NOMO-1 treated with dmso at 0.1 percent for 144 hours (cell line): ENCODE results near the gene MOAP1.
"Not testable (repeated sequence)": the region's sequence is repeated elsewhere in the genome, so short reads cannot be mapped to it uniquely, and the experiment has no call there.

Experiments
- DNase-seq: peaks from one replicate; lab custom pipeline; 2025; ENCODE audit not compliant: unreplicated experiment; lab: John Stamatoyannopoulos, UW

The MOAP1 gene, protein sequence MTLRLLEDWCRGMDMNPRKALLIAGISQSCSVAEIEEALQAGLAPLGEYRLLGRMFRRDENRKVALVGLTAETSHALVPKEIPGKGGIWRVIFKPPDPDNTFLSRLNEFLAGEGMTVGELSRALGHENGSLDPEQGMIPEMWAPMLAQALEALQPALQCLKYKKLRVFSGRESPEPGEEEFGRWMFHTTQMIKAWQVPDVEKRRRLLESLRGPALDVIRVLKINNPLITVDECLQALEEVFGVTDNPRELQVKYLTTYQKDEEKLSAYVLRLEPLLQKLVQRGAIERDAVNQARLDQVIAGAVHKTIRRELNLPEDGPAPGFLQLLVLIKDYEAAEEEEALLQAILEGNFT

DNA sequence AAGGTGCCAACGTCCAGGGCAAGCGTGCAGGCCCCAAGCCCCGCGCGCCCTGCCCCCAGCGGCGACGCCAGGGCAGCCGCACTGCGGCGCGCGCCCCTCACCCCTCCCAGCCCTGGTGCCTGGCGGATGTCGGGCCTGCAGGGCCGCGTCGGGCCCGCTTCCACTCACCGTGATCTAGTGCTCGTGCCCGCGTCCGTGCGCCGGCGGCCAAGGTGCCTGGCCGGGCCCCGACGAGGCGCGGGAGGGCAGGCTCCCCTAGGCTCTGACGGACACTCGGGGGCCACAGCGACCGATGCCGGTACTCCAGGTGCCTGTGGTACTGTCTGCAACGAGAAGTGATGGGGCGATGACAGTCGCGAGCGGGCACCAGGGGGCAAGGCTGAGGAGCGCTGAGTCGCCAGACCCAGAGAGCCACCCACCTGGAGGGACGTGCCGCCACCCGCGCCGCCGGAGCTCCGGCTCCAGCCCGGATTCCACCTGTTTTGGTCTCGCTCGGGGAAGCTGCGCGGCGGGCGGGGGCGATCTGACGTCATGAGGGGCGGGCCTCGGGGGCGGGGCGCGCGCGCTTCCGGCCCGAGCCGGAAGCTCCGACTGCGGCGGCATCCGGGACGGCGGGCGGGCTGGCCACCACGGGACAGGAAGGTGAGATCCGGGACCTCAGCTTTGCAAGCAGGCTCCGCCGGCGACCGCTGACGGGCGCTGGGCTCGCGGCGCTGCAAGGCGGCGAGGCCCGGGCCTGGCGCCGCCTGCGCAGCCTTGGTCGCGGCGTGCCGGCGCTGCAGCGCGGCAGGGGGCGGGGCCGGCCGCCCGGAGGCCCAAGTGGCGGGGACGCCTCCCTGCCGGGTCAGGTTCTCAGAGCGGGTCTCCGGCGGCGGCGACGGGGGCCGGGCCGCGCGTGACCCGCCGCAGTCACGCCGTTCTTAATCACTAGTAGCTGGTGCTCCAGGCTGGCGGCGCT lies at the start of gene MOAP1, which contains the start of gene LYSET:
TSS of gene MOAP1 (minus strand) at position 507 of the 958 bp plus-strand sequence. CDS start 655 bp downstream, outside the sequence.
TSS of gene LYSET (plus strand) at position 927 of the 958 bp plus-strand sequence. CDS start 89 bp downstream, outside the sequence.
- peak; percentile 75 for DNase-seq

DNA sequence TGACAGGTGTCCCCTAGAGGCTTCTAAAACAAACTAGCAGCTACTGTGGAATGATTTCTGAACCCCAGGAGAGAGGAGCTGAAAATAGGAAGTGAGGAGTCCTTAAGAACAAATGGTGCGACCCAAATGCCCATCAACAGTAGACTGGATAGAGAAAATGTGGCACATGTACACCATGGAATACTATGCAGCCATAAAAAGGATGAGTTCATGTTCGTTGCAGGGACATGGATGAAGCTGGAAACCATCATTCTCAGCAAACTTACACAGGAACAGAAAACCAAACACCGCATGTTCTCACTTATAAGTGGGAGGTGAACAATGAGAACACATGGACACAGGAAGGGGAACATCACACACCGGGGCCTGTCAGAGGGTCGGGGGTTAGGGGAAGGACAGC lies 48.4 kb upstream of the MOAP1 start:
- DNase-seq: not testable (repeated sequence)

DNA sequence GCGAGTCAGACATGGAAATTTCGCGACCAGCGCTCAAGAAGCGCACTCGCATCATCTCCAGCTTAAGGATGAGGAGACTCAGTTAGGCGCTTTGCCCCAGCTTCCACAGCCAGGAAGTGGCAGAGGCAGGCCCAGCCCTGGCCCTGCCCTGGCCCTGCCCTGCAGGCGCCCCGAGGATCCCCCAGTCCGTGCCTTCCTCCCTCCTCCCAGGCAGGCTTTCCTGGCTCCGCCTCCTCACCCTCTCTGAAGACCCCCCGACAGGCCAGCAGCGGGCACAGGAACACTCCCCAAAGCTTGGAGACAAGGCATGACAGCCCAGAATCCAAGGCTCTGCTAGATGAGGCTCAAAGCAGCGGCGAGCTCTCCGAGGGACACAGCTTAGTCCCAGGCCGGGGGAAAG lies 47.5 kb upstream of the MOAP1 start:
- DNase-seq: no peak

DNA sequence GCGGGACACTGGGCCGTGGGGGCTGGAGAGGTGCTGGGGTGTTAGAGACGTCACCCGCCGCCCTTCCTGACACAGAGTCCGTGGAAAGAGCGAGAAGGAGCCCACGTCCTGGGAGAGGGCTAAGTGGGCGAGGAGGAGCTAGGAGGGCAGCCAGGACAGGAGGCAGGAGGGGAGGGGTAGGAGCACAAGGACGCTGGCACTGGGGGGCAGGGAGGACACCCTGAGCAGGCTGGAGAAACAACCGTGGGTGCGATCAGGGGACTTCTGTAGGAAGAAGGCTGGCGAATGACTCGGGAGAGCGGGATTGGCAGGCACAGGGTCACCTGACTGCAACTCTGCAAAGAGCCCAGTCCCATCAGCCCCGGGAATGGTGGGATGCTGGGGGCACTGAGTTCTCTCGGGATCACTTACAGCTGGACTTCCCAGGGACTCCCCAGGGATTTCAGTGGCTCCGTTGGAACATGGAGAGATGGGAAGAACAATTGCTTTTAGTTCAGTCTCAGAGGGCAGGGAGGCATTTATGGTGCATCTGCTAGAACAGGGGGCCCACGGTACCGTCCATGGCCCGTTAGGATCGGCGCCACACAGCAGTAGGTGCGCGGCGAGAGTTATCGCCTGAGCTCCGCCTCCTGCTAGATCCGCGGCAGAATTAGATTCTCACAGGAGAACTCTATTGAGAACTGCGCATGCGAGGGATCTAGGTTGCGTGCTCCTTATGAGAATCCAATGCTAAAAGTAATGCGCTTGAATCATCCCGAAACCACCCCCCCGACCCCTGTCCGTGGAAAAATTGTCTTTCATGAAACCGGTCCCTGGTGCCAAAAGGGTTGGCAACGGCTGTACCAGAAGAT lies 46.7 kb upstream of the MOAP1 start:
- DNase-seq: no peak

DNA sequence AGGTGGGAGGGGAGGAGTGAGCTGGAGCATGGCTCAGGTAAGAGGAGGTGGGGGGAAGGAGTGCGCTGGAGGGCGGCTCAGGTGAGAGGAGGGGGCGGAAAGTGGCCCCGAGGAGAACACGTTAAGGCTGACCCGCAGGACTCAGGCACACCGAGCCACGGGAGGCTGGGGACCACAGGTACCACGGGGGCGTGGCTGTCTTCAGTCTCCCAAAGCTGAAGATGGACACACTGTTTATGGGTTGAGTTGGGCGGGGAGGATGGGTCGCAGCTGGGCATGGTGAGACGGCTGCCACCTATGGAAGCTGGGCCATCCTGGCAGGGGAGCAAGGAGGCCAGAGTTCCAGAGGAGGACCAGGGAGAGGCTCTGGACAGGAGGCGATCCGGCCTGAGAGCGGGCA lies 45.8 kb upstream of the MOAP1 start:
- no peak for DNase-seq

DNA sequence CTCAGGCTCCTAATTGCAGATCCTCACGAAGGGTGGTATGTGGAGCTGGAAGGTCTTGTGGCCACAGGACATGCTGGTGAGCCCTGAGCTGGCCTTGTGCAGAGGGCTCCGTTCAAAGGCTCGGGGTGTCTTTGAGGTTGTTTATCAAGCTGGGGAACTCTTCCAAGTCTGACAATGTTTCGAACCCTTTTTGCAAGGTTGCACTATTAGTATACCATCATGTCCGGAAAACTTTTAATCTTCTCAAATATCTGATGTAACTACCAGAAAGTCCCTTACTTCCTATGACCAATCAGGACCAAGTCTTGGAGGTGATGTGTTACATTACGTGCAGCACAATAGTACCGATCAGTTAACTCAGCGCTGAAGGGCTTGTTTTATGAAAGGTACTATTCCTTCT lies 43.9 kb upstream of the MOAP1 start:
- DNase-seq: no peak

DNA sequence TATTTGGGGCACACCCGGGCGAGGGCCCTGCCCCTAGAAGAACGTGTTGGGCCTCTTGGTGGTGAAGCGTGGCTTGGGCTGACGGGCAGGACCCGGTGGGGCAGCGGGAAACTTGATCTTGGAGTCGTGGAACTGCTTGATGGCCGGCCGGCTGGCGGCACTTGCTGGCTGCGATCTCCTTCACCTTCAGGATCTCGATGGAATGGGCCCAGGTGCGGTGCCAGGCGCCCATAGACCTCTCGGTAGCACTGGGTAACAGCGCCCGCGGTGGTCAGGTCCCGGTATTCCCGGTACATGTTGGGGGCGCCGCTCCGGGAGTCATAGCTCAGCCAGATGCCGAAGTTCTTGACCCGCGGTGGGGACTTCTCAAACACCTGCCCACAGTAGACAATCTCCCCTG lies 38.9 kb upstream of the MOAP1 start:
- no peak for DNase-seq

DNA sequence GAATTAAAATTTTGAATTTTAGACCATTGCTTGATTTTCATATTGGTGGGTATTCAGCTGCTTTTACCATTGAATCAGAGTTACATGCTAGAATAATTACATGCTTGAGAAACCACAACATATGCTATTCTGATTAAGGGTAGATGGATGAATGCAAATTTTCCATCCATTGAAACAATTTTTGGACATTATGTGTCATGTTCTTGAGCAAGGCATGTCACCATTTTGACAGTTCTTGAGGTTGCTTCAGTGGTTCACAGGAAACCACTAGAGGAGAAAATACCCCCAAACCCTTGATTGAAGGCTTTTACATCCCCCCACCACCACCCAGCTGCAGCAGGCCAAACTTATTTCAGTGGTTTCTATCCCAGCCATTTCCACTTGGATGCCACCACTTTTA lies 35.8 kb upstream of the MOAP1 start:
- no peak for DNase-seq

DNA sequence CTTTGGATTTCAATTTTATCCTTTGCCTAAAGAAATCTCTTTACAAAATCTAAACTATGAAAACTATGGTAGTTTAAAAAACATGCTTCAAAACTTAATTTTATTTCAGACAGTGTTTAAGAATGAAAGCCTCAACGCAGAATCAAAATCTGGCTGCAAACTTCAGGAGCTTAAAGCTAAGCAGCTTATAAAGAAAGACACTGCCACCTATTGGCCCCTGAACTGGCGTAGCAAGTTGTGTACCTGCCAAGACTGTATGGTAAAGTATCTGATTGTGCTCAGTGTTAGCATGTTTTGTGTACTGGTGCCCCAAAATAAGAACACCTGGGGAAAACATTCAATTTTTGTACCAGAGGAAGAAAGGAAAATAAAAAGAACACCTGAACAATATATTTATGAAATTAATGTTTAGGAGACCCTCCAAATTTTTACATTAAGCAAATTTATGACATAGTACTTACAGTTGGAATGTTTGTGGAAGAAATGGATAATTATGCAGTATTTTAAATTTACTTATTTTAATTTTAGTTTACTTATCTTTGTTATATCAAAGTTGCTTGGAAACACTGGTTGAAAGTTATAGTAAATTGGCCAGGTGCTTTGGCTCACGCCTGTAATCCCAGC lies 34.5 kb upstream of the MOAP1 start:
- no peak for DNase-seq

DNA sequence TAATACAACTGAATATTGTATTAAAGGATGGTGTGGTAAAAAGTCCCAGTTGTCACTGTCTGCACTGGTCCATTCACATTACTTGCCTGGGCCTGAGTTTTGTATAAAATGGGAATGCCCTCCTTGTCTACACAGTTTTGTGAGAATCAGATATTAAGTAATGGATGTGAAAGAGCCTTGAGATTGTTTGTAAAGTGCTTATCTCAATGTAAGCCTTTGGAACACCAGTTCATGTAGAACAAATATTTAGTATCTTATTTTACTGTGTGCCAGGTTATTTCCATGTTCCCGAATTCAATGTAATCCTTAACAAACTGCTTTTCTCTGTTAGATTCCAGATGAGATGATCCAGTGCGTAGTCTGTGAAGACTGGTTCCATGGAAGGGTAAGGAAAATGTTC lies 29.9 kb upstream of the MOAP1 start:
- no peak for DNase-seq

DNA sequence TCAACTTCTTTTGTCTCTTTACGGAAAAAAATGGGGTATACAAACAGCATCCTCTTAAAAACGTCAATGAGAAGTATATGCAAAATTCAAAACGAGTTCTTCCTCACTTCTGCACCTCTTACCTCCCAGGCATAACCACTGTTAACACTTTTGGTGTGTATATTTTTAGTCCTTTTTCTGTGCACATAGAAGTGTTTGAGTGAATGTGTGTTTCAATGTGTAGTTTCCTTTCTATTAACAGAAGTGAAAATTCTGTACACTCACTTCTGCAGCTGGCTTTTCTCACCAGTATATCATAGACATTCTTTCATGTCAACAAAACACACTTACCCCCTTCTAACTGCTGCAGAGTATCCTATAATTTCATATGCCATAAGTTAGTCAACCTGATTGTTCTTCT lies 27.7 kb upstream of the MOAP1 start:
- DNase-seq: no peak

DNA sequence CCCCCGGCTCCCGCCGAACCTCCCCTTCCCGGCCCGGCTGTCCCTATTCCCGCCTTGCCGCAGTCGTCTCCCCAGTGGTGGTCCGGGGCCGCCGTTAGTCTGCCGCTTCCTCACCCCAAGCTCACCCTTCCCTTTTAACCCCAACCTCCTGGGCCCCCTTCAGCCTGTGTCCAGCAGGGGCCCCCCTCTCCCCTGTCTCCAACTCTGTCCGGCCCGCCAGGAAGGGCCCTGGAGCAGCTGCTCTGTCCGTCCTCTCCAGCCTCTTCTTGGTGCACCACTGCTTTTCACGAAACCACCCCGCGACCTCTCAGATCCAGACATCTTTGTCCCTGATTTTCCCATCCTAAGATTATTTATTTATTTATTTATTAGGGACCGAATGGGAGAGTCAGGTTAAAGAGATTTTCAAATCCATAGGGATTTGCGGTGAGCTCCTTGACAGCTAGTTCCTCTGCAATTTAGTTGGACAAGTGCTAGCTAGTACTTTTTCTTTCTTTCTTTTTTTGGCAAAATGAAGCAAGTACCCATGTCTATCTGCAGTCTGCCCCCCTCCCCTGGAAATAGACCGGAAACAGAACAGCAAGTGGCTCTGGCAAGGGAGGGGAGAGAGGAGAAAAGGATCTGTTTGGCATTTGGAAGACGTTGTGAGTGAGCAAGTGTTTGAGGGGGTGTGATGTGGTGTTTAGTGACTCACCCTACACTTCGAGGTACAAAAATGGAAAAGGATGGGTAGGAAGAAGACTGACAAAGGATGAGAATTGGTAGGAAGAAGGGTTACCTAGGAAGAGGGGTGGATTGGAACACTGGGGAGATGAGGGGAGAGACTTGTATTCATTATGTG lies 23.0 kb upstream of the MOAP1 start:
- DNase-seq: peak; percentile 51

DNA sequence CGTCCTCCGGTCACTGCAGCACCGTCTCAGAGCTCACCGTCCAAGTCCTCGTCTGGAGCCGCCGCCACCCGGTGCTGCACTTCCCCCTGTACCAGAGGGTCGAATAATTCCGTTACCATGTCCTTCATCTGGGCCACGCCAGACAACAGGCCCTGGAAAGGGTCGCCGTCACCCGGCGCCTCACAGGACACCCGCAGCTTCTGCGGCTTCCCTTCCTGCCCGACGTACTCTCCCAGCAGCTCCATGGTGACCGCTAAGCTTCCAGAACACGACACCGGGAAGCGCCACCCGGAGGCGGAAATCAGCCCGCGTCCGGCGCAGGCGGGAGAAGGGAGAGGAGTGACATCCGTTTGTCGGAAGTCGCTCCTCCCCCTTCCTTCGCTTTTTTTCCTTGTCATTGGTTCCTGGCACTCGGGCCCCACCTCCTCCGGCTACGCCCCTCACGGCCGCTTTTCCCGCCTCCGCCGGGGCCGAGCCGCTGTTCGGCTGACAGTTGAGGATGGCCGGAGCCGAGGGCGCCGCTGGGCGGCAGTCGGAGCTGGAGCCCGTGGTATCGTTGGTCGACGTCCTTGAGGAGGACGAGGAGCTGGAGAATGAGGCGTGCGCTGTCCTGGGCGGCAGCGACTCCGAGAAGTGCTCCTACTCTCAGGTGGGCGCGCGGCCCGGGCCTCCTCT lies 22.2 kb upstream of the MOAP1 start, which contains the start of the genes GON7 and UBR7:
TSS of gene GON7 (minus strand) at position 273 of the 675 bp plus-strand sequence. CDS start at position 245, 28 bp downstream.
TSS of gene UBR7 (plus strand) at position 464 of the 675 bp plus-strand sequence. CDS start at position 500, 36 bp downstream.
- peak; percentile 97 for DNase-seq

DNA sequence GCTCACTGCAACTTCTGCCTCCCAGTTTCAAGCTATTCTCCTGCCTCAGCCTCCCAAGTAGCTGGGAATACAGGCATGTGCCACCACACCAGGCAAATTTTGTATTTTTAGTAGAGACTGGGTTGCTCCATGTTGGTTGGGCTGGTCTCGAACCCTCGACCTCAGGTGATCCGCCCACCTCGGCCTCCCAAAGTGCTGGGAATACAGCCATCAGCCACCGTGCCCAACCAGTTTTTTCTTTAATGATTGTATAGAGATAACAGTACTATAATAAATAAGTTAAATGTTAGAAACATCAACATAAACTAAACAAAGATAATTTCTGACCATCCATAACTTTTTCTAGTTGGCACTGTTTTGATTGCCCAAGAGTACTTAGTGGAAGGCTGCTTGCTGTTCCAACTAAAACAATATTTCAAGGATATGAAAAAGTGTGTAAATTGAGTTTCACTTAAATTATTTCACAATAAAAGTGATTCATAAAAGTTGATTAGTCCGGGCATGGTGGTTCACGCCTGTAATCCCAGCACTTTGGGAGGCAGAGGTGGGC lies 16.5 kb upstream of the MOAP1 start:
- DNase-seq: no peak

DNA sequence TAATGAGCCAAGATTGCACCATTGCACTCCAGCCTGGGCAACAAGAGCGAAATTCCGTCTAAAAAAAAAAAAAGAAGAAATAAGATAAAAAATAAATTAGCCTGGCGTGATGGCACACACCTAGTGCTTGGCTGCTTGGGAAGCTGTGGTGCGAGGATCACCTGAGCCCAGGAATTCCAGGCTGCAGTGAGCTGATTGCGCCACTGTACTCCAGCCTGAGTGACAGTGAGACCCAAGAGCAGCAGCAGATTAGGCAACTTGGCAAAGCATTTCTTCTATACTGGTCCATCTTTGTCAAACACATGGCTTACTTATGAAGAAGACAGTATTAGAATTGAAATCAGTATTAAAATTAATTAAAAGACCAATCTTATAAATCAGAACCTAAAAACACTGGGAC lies 15.9 kb upstream of the MOAP1 start:
- no peak for DNase-seq

DNA sequence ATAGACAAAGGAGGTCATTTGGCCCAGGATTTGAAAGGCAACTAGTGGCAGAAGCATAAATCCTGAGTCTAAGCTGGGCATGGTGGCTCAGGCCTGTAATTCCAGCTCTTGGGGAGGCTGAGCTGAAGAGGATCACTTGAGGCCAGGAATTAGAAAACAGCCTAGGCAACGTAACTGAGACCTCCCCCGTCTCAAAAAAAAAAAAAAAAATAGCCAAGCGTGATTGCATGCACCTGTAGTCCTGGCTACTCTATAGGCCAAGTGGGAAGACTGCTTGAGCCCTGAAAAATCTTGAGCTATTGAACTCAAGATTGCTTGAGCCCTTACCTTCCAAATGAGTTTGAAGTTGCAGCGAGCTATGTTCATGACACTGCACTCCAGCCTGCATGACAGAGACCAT lies 14.3 kb upstream of the MOAP1 start:
- DNase-seq: no peak

DNA sequence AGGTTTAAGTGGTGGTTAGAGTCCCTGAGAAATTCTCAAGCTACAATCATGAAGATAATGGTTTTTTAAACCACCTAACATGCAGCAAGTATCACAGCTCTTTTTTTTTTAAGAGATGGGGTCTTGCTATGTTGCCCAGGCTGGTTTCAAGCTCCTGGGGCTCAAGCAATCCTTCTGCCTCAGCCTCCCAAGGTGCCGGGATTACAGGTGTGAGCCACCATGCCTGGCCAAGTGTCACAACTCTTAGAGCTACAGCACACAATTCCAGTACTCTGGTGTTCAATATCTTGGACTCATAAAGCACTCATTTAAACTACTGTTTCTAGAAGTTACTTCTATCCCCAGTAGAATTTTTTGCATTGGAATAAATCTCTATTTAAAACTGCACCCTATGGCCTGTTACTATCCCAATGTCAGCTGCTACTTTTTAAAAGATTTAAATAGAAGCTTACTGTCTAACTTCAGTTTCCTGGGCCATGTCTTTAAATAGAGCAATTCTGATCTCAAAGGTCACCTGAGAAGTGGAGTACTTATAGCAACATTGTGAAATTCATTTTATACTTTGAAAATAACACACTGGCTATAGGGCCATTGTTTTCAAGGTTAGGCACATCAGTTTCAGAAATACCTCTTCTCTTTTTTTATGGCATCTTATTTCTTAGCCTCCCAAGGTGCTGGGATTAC lies 10.8 kb upstream of the MOAP1 start:
- DNase-seq: no peak

DNA sequence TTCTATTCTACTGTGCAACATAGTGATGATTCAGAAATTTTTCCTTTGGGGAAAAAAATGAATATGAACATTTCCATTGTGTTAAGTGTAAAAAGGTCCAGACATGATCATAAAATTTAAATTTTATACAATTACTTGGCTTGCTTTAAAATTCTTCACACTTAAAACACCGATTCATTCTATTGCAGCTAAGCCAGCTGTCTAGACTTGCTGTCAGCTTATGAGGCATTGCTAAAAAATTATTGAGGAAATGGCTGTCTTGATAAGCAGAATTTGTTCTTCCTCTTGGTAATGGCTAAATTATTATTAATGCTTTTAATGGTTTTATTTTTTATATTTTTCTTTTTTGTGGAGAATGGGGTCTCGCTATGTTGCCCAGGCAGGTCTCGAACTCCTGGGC lies 2.3 kb upstream of the MOAP1 start:
- no peak for DNase-seq
